ENCODE results near the gene CANT1. TPM values are rescaled to one million over a fixed set of nuclear protein-coding genes. Genes with fewer than 3 reads are reported as not detected.

CANT1 gene
- polyA plus RNA-seq, 4 donors: 16.8 to 90.5 (median 42.3) TPM

DNA sequence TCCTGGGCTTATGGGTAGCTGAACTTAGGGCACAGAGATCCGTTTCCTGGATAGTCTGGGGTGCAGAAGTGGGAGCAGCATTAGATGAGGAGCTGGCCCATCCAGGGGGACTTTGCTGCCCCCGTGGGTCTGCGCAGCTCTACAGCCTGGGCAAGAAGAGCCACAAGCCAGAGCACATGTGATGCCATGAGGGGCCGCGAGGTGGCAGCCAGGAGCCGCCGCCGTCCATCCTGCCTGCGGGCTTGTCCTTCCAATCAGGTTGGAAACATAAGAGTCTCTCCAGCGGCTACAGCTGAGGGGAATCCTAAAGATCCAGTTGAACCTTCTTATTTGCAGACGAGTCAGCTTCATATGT is 36.3 kb upstream of the CANT1 start:
- DNase-seq: peak; percentile 64 to 76
- Histone ChIP-seq H3K36me3 (ENCODE audit: control insufficient read depth in 3 of 3, insufficient read depth in 2 of 3, low read depth in 1 of 3, low read length in 3 of 3) (no peaks in the 10 kb centered on the region), H3K27ac (ENCODE audit: low read depth in 1 of 3, low read length in 2 of 3) (no peak overlapping the region), H3K27me3 (ENCODE audit: control insufficient read depth in 3 of 3, insufficient read depth in 3 of 3, low read length in 3 of 3) (peaks cover 0 to 4% (median 0%) of the 10 kb centered on the region in 3 donors), H3K4me1 (ENCODE audit: control insufficient read depth in 3 of 3, insufficient read depth in 2 of 3, low read depth in 1 of 3, low read length in 2 of 3) (no peaks in the 10 kb centered on the region), H3K4me3 (ENCODE audit: low read depth in 1 of 3, low read length in 3 of 3) (no peak overlapping the region), H3K9me3 (ENCODE audit: control insufficient read depth in 2 of 2, insufficient read depth in 1 of 2, low read depth in 1 of 2, low read length in 1 of 2) (no peaks in the 10 kb centered on the region)
- 2 to 3% (median 2%) methylated on average over 11 of the region's 11 CpGs for WGBS, 3 donors
- FAIRE-seq: no peak

GRCh38 chr17:79045001-79045729 is 35.6 kb upstream of the CANT1 start:
- 75 to 80% (median 78%) methylated on average over 15 of the region's 15 CpGs for WGBS, 3 donors
- Histone ChIP-seq H3K27me3 (ENCODE audit: control insufficient read depth in 3 of 3, insufficient read depth in 3 of 3, low read length in 3 of 3) (peaks cover 0 to 4% (median 0%) of the 10 kb centered on the region in 3 donors), H3K4me1 (ENCODE audit: control insufficient read depth in 3 of 3, insufficient read depth in 2 of 3, low read depth in 1 of 3, low read length in 2 of 3) (no peaks in the 10 kb centered on the region), H3K36me3 (ENCODE audit: control insufficient read depth in 3 of 3, insufficient read depth in 2 of 3, low read depth in 1 of 3, low read length in 3 of 3) (no peaks in the 10 kb centered on the region), H3K9me3 (ENCODE audit: control insufficient read depth in 2 of 2, insufficient read depth in 1 of 2, low read depth in 1 of 2, low read length in 1 of 2) (no peaks in the 10 kb centered on the region), H3K4me3 (ENCODE audit: low read depth in 1 of 3, low read length in 3 of 3) (no peak overlapping the region), H3K27ac (ENCODE audit: low read depth in 1 of 3, low read length in 2 of 3) (no peak overlapping the region)
- no peak for DNase-seq
- no peak for FAIRE-seq

DNA sequence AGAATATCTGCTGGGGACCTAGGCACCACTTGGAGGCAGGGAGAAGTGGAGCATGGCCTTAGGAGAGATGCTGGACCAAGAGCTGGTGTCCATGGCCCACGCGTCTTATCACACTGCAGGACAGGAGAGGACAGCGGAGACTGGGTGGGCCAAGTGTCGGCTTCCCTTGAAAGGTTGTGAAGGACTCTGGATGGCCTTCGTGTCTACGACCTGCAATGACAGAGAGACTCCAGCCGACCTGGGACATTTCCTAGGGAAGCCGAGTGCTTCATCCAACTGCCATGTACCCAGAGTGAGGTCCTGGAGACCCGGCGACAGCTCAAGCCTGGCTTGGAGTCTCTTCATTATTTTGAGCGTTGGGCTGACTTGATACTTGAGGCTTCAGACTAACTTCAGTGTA is 34.9 kb upstream of the CANT1 start:
- no peaks in the 10 kb centered on the region for H3K9me3 ChIP-seq (ENCODE audit: control insufficient read depth in 2 of 2, insufficient read depth in 1 of 2, low read depth in 1 of 2, low read length in 1 of 2)
- FAIRE-seq: no peak
- 91 to 94% (median 92%) methylated on average over 11 of the region's 11 CpGs for WGBS, 3 donors
- H3K36me3 ChIP-seq (ENCODE audit: control insufficient read depth in 3 of 3, insufficient read depth in 2 of 3, low read depth in 1 of 3, low read length in 3 of 3): no peaks in the 10 kb centered on the region
- H3K27me3 ChIP-seq (ENCODE audit: control insufficient read depth in 3 of 3, insufficient read depth in 3 of 3, low read length in 3 of 3): peaks cover 0 to 2% (median 0%) of the 10 kb centered on the region in 3 donors
- no peak for DNase-seq
- no peaks in the 10 kb centered on the region for H3K4me1 ChIP-seq (ENCODE audit: control insufficient read depth in 3 of 3, insufficient read depth in 2 of 3, low read depth in 1 of 3, low read length in 2 of 3)
- H3K27ac ChIP-seq (ENCODE audit: low read depth in 1 of 3, low read length in 2 of 3): no peak overlapping the region
- H3K4me3 ChIP-seq (ENCODE audit: low read depth in 1 of 3, low read length in 3 of 3): no peak overlapping the region

DNA sequence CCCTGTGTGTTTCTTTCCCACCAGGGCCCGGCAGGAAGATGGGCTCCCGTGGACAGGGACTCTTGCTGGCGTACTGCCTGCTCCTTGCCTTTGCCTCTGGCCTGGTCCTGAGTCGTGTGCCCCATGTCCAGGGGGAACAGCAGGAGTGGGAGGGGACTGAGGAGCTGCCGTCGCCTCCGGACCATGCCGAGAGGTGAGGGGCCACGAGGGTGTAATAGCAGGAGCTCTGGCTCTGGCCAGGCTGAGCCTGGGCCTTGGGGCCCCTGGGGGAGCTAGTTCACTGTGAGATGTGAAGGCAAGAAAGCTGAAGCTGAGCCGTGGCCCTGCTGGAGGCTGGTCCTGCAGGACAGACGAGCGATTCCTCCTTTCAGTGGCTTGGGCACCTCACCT is 34.4 kb upstream of the CANT1 start:
- H3K9me3 ChIP-seq (ENCODE audit: control insufficient read depth in 2 of 2, insufficient read depth in 1 of 2, low read depth in 1 of 2, low read length in 1 of 2): no peaks in the 10 kb centered on the region
- no peak for FAIRE-seq
- no peak for DNase-seq

DNA sequence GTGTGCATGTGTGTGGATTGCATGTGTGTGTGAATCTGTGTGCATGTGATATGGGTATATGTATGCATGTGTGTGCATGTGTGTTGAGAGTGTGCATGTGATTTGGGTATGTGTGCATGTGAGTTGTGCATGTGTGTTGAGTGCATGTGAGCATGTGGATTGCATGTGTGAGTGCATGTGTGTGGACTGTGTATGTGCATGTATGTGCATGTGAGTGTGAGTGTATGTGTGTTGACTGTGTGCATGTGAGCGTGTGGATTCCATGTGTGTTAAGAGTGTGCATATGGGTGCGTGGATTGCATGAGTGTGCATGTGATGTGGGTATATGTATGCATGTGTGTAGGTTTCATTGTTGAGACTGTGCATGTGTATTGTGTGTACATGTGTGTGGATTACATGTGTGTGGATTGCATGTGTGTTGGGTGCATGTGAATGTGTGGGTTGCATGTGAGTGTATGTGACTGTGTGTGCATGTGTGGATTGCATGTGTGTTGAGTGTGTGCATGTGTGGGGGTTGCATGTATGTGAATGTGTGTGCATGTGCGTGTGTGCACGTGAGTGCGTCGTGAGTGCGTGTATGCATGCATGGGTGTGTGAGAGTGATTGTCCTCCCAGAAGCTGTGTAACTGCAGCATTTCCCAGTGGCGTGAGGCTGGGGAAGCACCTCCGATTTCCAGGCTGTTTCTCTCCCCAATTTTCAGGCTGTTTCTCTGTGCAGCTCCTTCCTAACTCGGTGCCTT is 33.8 kb upstream of the CANT1 start:
- Histone ChIP-seq H3K36me3 (ENCODE audit: control insufficient read depth in 3 of 3, insufficient read depth in 2 of 3, low read depth in 1 of 3, low read length in 3 of 3) (no peaks in the 10 kb centered on the region), H3K27ac (ENCODE audit: low read depth in 1 of 3, low read length in 2 of 3) (no peak overlapping the region), H3K4me1 (ENCODE audit: control insufficient read depth in 3 of 3, insufficient read depth in 2 of 3, low read depth in 1 of 3, low read length in 2 of 3) (no peaks in the 10 kb centered on the region), H3K27me3 (ENCODE audit: control insufficient read depth in 3 of 3, insufficient read depth in 3 of 3, low read length in 3 of 3) (peaks cover 0 to 2% (median 0%) of the 10 kb centered on the region in 3 donors), H3K9me3 (ENCODE audit: control insufficient read depth in 2 of 2, insufficient read depth in 1 of 2, low read depth in 1 of 2, low read length in 1 of 2) (no peaks in the 10 kb centered on the region), H3K4me3 (ENCODE audit: low read depth in 1 of 3, low read length in 3 of 3) (no peak overlapping the region)
- FAIRE-seq (no peak), DNase-seq (no peak)
- 88 to 90% (median 88%) methylated on average over 10 of the region's 10 CpGs for WGBS, 3 donors

More for the DNA sequence above, 34.4 kb upstream of the CANT1 start:
- Histone ChIP-seq H3K27me3 (ENCODE audit: control insufficient read depth in 3 of 3, insufficient read depth in 3 of 3, low read length in 3 of 3) (peaks cover 0 to 2% (median 0%) of the 10 kb centered on the region in 3 donors), H3K27ac (ENCODE audit: low read depth in 1 of 3, low read length in 2 of 3) (no peak overlapping the region), H3K4me1 (ENCODE audit: control insufficient read depth in 3 of 3, insufficient read depth in 2 of 3, low read depth in 1 of 3, low read length in 2 of 3) (no peaks in the 10 kb centered on the region), H3K4me3 (ENCODE audit: low read depth in 1 of 3, low read length in 3 of 3) (no peak overlapping the region), H3K36me3 (ENCODE audit: control insufficient read depth in 3 of 3, insufficient read depth in 2 of 3, low read depth in 1 of 3, low read length in 3 of 3) (no peaks in the 10 kb centered on the region)
- WGBS, 3 donors: 71 to 81% (median 80%) methylated on average over 12 of the region's 12 CpGs

- no peak for FAIRE-seq
Observed at GRCh38 chr17:79042421-79043190, 33.0 kb upstream of the CANT1 start.

GRCh38 chr17:79041723-79042420 is 32.3 kb upstream of the CANT1 start:
- no peaks in the 10 kb centered on the region for H3K4me1 ChIP-seq (ENCODE audit: control insufficient read depth in 3 of 3, insufficient read depth in 2 of 3, low read depth in 1 of 3, low read length in 2 of 3)
- DNase-seq (no peak), FAIRE-seq (no peak)
- 84 to 88% (median 88%) methylated on average over 29 of the region's 29 CpGs for WGBS, 3 donors
- H3K36me3 ChIP-seq (ENCODE audit: control insufficient read depth in 3 of 3, insufficient read depth in 2 of 3, low read depth in 1 of 3, low read length in 3 of 3): no peaks in the 10 kb centered on the region
- no peaks in the 10 kb centered on the region for H3K9me3 ChIP-seq (ENCODE audit: control insufficient read depth in 2 of 2, insufficient read depth in 1 of 2, low read depth in 1 of 2, low read length in 1 of 2)
- H3K27ac ChIP-seq (ENCODE audit: low read depth in 1 of 3, low read length in 2 of 3): no peak overlapping the region
- no peak overlapping the region for H3K4me3 ChIP-seq (ENCODE audit: low read depth in 1 of 3, low read length in 3 of 3)
- peaks cover 0 to 2% (median 0%) of the 10 kb centered on the region in 3 donors for H3K27me3 ChIP-seq (ENCODE audit: control insufficient read depth in 3 of 3, insufficient read depth in 3 of 3, low read length in 3 of 3)

More at GRCh38 chr17:79042421-79043190, 33.0 kb upstream of the CANT1 start:
- Histone ChIP-seq H3K4me1 (ENCODE audit: control insufficient read depth in 3 of 3, insufficient read depth in 2 of 3, low read depth in 1 of 3, low read length in 2 of 3) (no peaks in the 10 kb centered on the region), H3K36me3 (ENCODE audit: control insufficient read depth in 3 of 3, insufficient read depth in 2 of 3, low read depth in 1 of 3, low read length in 3 of 3) (no peaks in the 10 kb centered on the region), H3K27me3 (ENCODE audit: control insufficient read depth in 3 of 3, insufficient read depth in 3 of 3, low read length in 3 of 3) (peaks cover 0 to 2% (median 0%) of the 10 kb centered on the region in 3 donors), H3K4me3 (ENCODE audit: low read depth in 1 of 3, low read length in 3 of 3) (no peak overlapping the region), H3K27ac (ENCODE audit: low read depth in 1 of 3, low read length in 2 of 3) (no peak overlapping the region), H3K9me3 (ENCODE audit: control insufficient read depth in 2 of 2, insufficient read depth in 1 of 2, low read depth in 1 of 2, low read length in 1 of 2) (no peaks in the 10 kb centered on the region)
- 61 to 62% (median 62%) methylated on average over 13 of the region's 13 CpGs for WGBS, 3 donors
- DNase-seq: peak; percentile 68 to 73

GRCh38 chr17:79041041-79041570 is 31.5 kb upstream of the CANT1 start:
- Histone ChIP-seq H3K27me3 (ENCODE audit: control insufficient read depth in 3 of 3, insufficient read depth in 3 of 3, low read length in 3 of 3) (peaks cover 0 to 2% (median 0%) of the 10 kb centered on the region in 3 donors), H3K4me3 (ENCODE audit: low read depth in 1 of 3, low read length in 3 of 3) (no peak overlapping the region), H3K9me3 (ENCODE audit: control insufficient read depth in 2 of 2, insufficient read depth in 1 of 2, low read depth in 1 of 2, low read length in 1 of 2) (no peaks in the 10 kb centered on the region), H3K36me3 (ENCODE audit: control insufficient read depth in 3 of 3, insufficient read depth in 2 of 3, low read depth in 1 of 3, low read length in 3 of 3) (no peaks in the 10 kb centered on the region), H3K4me1 (ENCODE audit: control insufficient read depth in 3 of 3, insufficient read depth in 2 of 3, low read depth in 1 of 3, low read length in 2 of 3) (no peaks in the 10 kb centered on the region), H3K27ac (ENCODE audit: low read depth in 1 of 3, low read length in 2 of 3) (no peak overlapping the region)
- DNase-seq (no peak), FAIRE-seq (no peak)
- WGBS, 3 donors: 85 to 90% (median 87%) methylated on average over 13 of the region's 13 CpGs
